Nephron (organoid): Measurements from ENCODE around the gene MOCS1.
A peak's percentile ranks its signal among the peaks of the same experiment; 100 is the strongest.

ENCODE experiments used
- H3K27ac Mint-ChIP-seq, 3 experiments: 2 replicates each; pipeline ENCODE4 v1.8.0; 2020; ENCODE audit warnings: mixed read lengths in 3 of 3, mild to moderate bottlenecking in 2 of 3, moderate library complexity in 1 of 3
- H3K27me3 Mint-ChIP-seq: 2 replicates; pipeline ENCODE4 v1.8.0; 2021; ENCODE audit warnings: low read depth, mild to moderate bottlenecking, moderate library complexity, mixed read lengths
- H3K36me3 Mint-ChIP-seq: 2 replicates; pipeline ENCODE4 v1.8.0; 2020; ENCODE audit warnings: low read depth, mixed read lengths
- H3K4me1 Mint-ChIP-seq: 2 replicates; pipeline ENCODE4 v1.8.0; 2020; ENCODE audit warnings: mixed read lengths
- H3K4me3 Mint-ChIP-seq, 3 experiments: 2 replicates each; pipeline ENCODE4 v1.8.0; 2020; ENCODE audit warnings: mild to moderate bottlenecking in 3 of 3, mixed read lengths in 3 of 3, moderate library complexity in 2 of 3
- H3K9me3 Mint-ChIP-seq: 2 replicates; pipeline ENCODE4 v1.8.0; 2020; ENCODE audit warnings: mixed read lengths
- CTCF ChIP-seq, 3 experiments: fragments of 200-600 bp; sonication (generic); IDR thresholded peaks; one replicate each; pipeline ENCODE4 v1.5.0; 2021; ENCODE audit warnings: antibody characterized with exemption in 3 of 3; ENCODE audit not compliant: unreplicated experiment in 3 of 3

Gene MOCS1

GRCh38 chr6:39925191-39925930 is 8.9 kb downstream of the MOCS1 start:
- Mint-ChIP-seq H3K4me1 (peaks cover 5% of the 10 kb centered on the region), H3K36me3 (peaks cover 14% of the 10 kb centered on the region), H3K9me3 (no peaks in the 10 kb centered on the region), H3K27ac (no peak overlapping the region), H3K4me3 (no peak overlapping the region), H3K27me3 (no peaks in the 10 kb centered on the region)
- no peak for TF ChIP-seq CTCF (IDR thresholded peaks at IDR 0.05; ENCODE audit: unreplicated experiment in 3 of 3)

- Mint-ChIP-seq H3K27ac (no peak overlapping the region), H3K4me3 (no peak overlapping the region), H3K27me3 (no peaks in the 10 kb centered on the region)
These were observed 10.0 kb downstream of the MOCS1 start for GRCh38 chr6:39924283-39924682.

GRCh38 chr6:39923861-39924260 is 10.4 kb downstream of the MOCS1 start:
- Mint-ChIP-seq H3K27me3 (no peaks in the 10 kb centered on the region), H3K36me3 (peaks cover 17% of the 10 kb centered on the region), H3K4me3 (no peak overlapping the region), H3K9me3 (no peaks in the 10 kb centered on the region), H3K27ac (no peak overlapping the region), H3K4me1 (no peaks in the 10 kb centered on the region)
- TF ChIP-seq CTCF (IDR thresholded peaks at IDR 0.05; ENCODE audit: unreplicated experiment in 3 of 3), result no peak

More at GRCh38 chr6:39924283-39924682, 10.0 kb downstream of the MOCS1 start:
- Mint-ChIP-seq H3K36me3 (peaks cover 17% of the 10 kb centered on the region), H3K4me1 (no peaks in the 10 kb centered on the region), H3K9me3 (no peaks in the 10 kb centered on the region)
- no peak for TF ChIP-seq CTCF (IDR thresholded peaks at IDR 0.05; ENCODE audit: unreplicated experiment in 3 of 3)

GRCh38 chr6:39923394-39923793 is 10.9 kb downstream of the MOCS1 start:
- no peak overlapping the region for H3K27ac Mint-ChIP-seq
- H3K9me3 Mint-ChIP-seq, result no peaks in the 10 kb centered on the region
- no peak for TF ChIP-seq CTCF (IDR thresholded peaks at IDR 0.05; ENCODE audit: unreplicated experiment in 3 of 3)
- no peak overlapping the region for H3K4me3 Mint-ChIP-seq
- peaks cover 17% of the 10 kb centered on the region for H3K36me3 Mint-ChIP-seq
- H3K4me1 Mint-ChIP-seq, result no peaks in the 10 kb centered on the region
- no peaks in the 10 kb centered on the region for H3K27me3 Mint-ChIP-seq

GRCh38 chr6:39922821-39923220 is 11.4 kb downstream of the MOCS1 start:
- Mint-ChIP-seq H3K27me3 (no peaks in the 10 kb centered on the region), H3K9me3 (no peaks in the 10 kb centered on the region), H3K27ac (no peak overlapping the region), H3K4me1 (no peaks in the 10 kb centered on the region), H3K36me3 (peaks cover 17% of the 10 kb centered on the region), H3K4me3 (no peak overlapping the region)
- no peak for TF ChIP-seq CTCF (IDR thresholded peaks at IDR 0.05; ENCODE audit: unreplicated experiment in 3 of 3)

GRCh38 chr6:39920157-39920556 is 14.1 kb downstream of the MOCS1 start:
- Mint-ChIP-seq H3K4me3 (no peak overlapping the region), H3K4me1 (no peaks in the 10 kb centered on the region), H3K36me3 (peaks cover 11% of the 10 kb centered on the region)

More at GRCh38 chr6:39920157-39920556, 14.1 kb downstream of the MOCS1 start:
- TF ChIP-seq CTCF (IDR thresholded peaks at IDR 0.05; ENCODE audit: unreplicated experiment in 3 of 3), result no peak
- Mint-ChIP-seq H3K27me3 (no peaks in the 10 kb centered on the region), H3K27ac (peak overlapping the region in 1 of 3 experiments; percentile 68), H3K9me3 (no peaks in the 10 kb centered on the region)
